ENCODE measurements around the gene UAP1L1.
"Not testable (repeated sequence)": the region's sequence is repeated elsewhere in the genome, so short reads cannot be mapped to it uniquely, and the experiment has no call there.

UAP1L1 gene

GRCh38 chr9:137077010-137077747, at the start of gene UAP1L1:
Gene UAP1L1 (plus strand): TSS chr9:137077517. CDS start chr9:137077533, 16 bp downstream.
- Mint-ChIP-seq H3K4me1 (ENCODE audit: low read depth) (peaks cover 5% of the 10 kb centered on the region), H3K4me3 (peak within 1 kb of the TSS; percentile 72), H3K36me3 (ENCODE audit: low read depth) (peaks cover 9% of the 10 kb centered on the region), H3K27me3 (ENCODE audit: low read depth) (no peaks in the 10 kb centered on the region), H3K27ac (peak within 1 kb of the TSS; percentile 55), H3K9me3 (no peaks in the 10 kb centered on the region)
- DNase-seq (ENCODE audit: low spot score): peak; percentile 69

GRCh38 chr9:137028263-137029057, 48.9 kb upstream of the UAP1L1 start:
- peak; percentile 78 for DNase-seq (ENCODE audit: low spot score)
- no peaks in the 10 kb centered on the region for H3K9me3 Mint-ChIP-seq
- H3K4me1 Mint-ChIP-seq (ENCODE audit: low read depth): peaks cover 22% of the 10 kb centered on the region
- no peak overlapping the region for H3K27ac Mint-ChIP-seq
- peak overlapping the region; percentile 74 for H3K4me3 Mint-ChIP-seq
- H3K36me3 Mint-ChIP-seq (ENCODE audit: low read depth): no peaks in the 10 kb centered on the region
- no peaks in the 10 kb centered on the region for H3K27me3 Mint-ChIP-seq (ENCODE audit: low read depth)

- Mint-ChIP-seq H3K36me3 (ENCODE audit: low read depth) (no peaks in the 10 kb centered on the region), H3K9me3 (no peaks in the 10 kb centered on the region), H3K27me3 (ENCODE audit: low read depth) (no peaks in the 10 kb centered on the region), H3K27ac (peak overlapping the region; percentile 74), H3K4me3 (peak overlapping the region; percentile 77), H3K4me1 (ENCODE audit: low read depth) (peaks cover 26% of the 10 kb centered on the region)
- DNase-seq (ENCODE audit: low spot score): peak; percentile 69
Observed at GRCh38 chr9:137029058-137029936, 48.0 kb upstream of the UAP1L1 start.

- no peaks in the 10 kb centered on the region for H3K36me3 Mint-ChIP-seq (ENCODE audit: low read depth)
- DNase-seq (ENCODE audit: low spot score): no peak
- peaks cover 33% of the 10 kb centered on the region for H3K4me1 Mint-ChIP-seq (ENCODE audit: low read depth)
- H3K27me3 Mint-ChIP-seq (ENCODE audit: low read depth): no peaks in the 10 kb centered on the region
- no peak overlapping the region for H3K27ac Mint-ChIP-seq
- peak overlapping the region; percentile 77 for H3K4me3 Mint-ChIP-seq
- H3K9me3 Mint-ChIP-seq: no peaks in the 10 kb centered on the region
Observed at GRCh38 chr9:137030006-137030405, 47.3 kb upstream of the UAP1L1 start.

- H3K4me3 Mint-ChIP-seq: peak overlapping the region; percentile 50
- H3K27ac Mint-ChIP-seq: peak overlapping the region; percentile 67
- H3K4me1 Mint-ChIP-seq (ENCODE audit: low read depth): peaks cover 36% of the 10 kb centered on the region
- H3K27me3 Mint-ChIP-seq (ENCODE audit: low read depth): no peaks in the 10 kb centered on the region
- DNase-seq (ENCODE audit: low spot score): peak; percentile 49
- H3K9me3 Mint-ChIP-seq: no peaks in the 10 kb centered on the region
- H3K36me3 Mint-ChIP-seq (ENCODE audit: low read depth): no peaks in the 10 kb centered on the region
Observed at GRCh38 chr9:137030538-137031527, 46.5 kb upstream of the UAP1L1 start.

GRCh38 chr9:137031904-137032640, 45.2 kb upstream of the UAP1L1 start, which contains the start of gene FUT7:
Gene FUT7 (minus strand): TSS chr9:137032088. CDS start chr9:137031991, 97 bp downstream.
- Mint-ChIP-seq H3K4me1 (ENCODE audit: low read depth) (peaks cover 36% of the 10 kb centered on the region), H3K36me3 (ENCODE audit: low read depth) (no peaks in the 10 kb centered on the region), H3K27me3 (ENCODE audit: low read depth) (no peaks in the 10 kb centered on the region), H3K9me3 (no peaks in the 10 kb centered on the region), H3K4me3 (peak within 1 kb of the TSS; percentile 2), H3K27ac (no peak within 1 kb of the TSS)
- DNase-seq (ENCODE audit: low spot score): no peak

GRCh38 chr9:137032858-137033257, 44.5 kb upstream of the UAP1L1 start:
- Mint-ChIP-seq H3K9me3 (no peaks in the 10 kb centered on the region), H3K36me3 (ENCODE audit: low read depth) (no peaks in the 10 kb centered on the region), H3K4me3 (no peak overlapping the region), H3K27me3 (ENCODE audit: low read depth) (no peaks in the 10 kb centered on the region), H3K4me1 (ENCODE audit: low read depth) (peaks cover 36% of the 10 kb centered on the region), H3K27ac (peak overlapping the region; percentile 35)
- DNase-seq (ENCODE audit: low spot score): no peak

GRCh38 chr9:137033481-137033880, 43.8 kb upstream of the UAP1L1 start:
- not testable (repeated sequence) for H3K9me3 Mint-ChIP-seq; H3K27me3 Mint-ChIP-seq (ENCODE audit: low read depth); H3K4me3 Mint-ChIP-seq; H3K36me3 Mint-ChIP-seq (ENCODE audit: low read depth); DNase-seq (ENCODE audit: low spot score)
- H3K27ac Mint-ChIP-seq: peak overlapping the region; percentile 55
- H3K4me1 Mint-ChIP-seq (ENCODE audit: low read depth): peaks cover 36% of the 10 kb centered on the region

- no peaks in the 10 kb centered on the region for H3K9me3 Mint-ChIP-seq
- peaks cover 33% of the 10 kb centered on the region for H3K4me1 Mint-ChIP-seq (ENCODE audit: low read depth)
- H3K27ac Mint-ChIP-seq: peak overlapping the region; percentile 79
- H3K36me3 Mint-ChIP-seq (ENCODE audit: low read depth): no peaks in the 10 kb centered on the region
- peak overlapping the region; percentile 72 for H3K4me3 Mint-ChIP-seq
- H3K27me3 Mint-ChIP-seq (ENCODE audit: low read depth): no peaks in the 10 kb centered on the region
- DNase-seq (ENCODE audit: low spot score): no peak
Observed at GRCh38 chr9:137034039-137034708, 43.1 kb upstream of the UAP1L1 start.

- Mint-ChIP-seq H3K4me3 (peak overlapping the region; percentile 72), H3K4me1 (ENCODE audit: low read depth) (peaks cover 27% of the 10 kb centered on the region), H3K27ac (peak overlapping the region; percentile 79), H3K9me3 (no peaks in the 10 kb centered on the region), H3K27me3 (ENCODE audit: low read depth) (no peaks in the 10 kb centered on the region), H3K36me3 (ENCODE audit: low read depth) (no peaks in the 10 kb centered on the region)
- peak; percentile 80 for DNase-seq (ENCODE audit: low spot score)
Observed at GRCh38 chr9:137034709-137035506, 42.4 kb upstream of the UAP1L1 start.

- Mint-ChIP-seq H3K36me3 (ENCODE audit: low read depth) (no peaks in the 10 kb centered on the region), H3K4me3 (peak overlapping the region; percentile 72), H3K27ac (peak overlapping the region; percentile 79), H3K9me3 (no peaks in the 10 kb centered on the region), H3K4me1 (ENCODE audit: low read depth) (peaks cover 24% of the 10 kb centered on the region), H3K27me3 (ENCODE audit: low read depth) (no peaks in the 10 kb centered on the region)
- no peak for DNase-seq (ENCODE audit: low spot score)
Observed at GRCh38 chr9:137035507-137035834, 41.8 kb upstream of the UAP1L1 start.
